ENCODE measurements around the gene RASSF3.

The RASSF3 gene

GRCh38 chr12:64633011-64633939, 23.0 kb downstream of the RASSF3 start:
- no peak for DNase-seq (ENCODE audit: low read depth)
- H3K4me3 ChIP-seq (ENCODE audit: low read depth, low read length): no peak overlapping the region
- TF ChIP-seq CTCF (IDR thresholded peaks at IDR 0.05; ENCODE audit: insufficient read depth, low read depth, low read length, missing control alignments): no peak

- TF ChIP-seq CTCF (IDR thresholded peaks at IDR 0.05; ENCODE audit: insufficient read depth, low read depth, low read length, missing control alignments): no peak
- DNase-seq (ENCODE audit: low read depth): no peak
- no peak overlapping the region for H3K4me3 ChIP-seq (ENCODE audit: low read depth, low read length)
Measured at GRCh38 chr12:64633940-64634337, 23.6 kb downstream of the RASSF3 start.

- TF ChIP-seq CTCF (IDR thresholded peaks at IDR 0.05; ENCODE audit: insufficient read depth, low read depth, low read length, missing control alignments): no peak
- DNase-seq (ENCODE audit: low read depth): no peak
Measured at GRCh38 chr12:64634508-64635092, 24.3 kb downstream of the RASSF3 start.

GRCh38 chr12:64635356-64635998, 25.2 kb downstream of the RASSF3 start:
- no peak for TF ChIP-seq CTCF (IDR thresholded peaks at IDR 0.05; ENCODE audit: insufficient read depth, low read depth, low read length, missing control alignments)
- DNase-seq (ENCODE audit: low read depth): no peak
- no peak overlapping the region for H3K4me3 ChIP-seq (ENCODE audit: low read depth, low read length)

More at GRCh38 chr12:64634508-64635092, 24.3 kb downstream of the RASSF3 start:
- H3K4me3 ChIP-seq (ENCODE audit: low read depth, low read length): no peak overlapping the region

DNA sequence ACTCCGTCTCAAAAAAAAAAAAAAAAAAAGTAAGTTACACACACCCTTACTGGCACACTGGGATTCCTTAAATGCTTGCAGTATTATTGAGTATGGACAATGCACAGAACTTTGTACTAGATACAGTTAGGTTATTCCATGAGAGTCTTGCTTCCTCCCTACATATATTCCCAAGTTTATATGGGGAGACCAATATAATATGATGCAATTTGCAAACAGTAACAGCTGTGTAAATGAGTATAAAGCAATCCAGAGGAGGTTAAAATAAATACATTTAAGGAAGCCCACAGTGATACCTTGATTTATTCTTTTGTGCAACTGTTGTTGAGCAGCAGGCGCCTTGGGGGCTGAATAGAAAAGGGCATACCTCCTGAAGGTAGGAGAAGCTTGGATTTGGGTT, 26.6 kb downstream of the RASSF3 start:
- no peak for DNase-seq (ENCODE audit: low read depth)
- no peak for TF ChIP-seq CTCF (IDR thresholded peaks at IDR 0.05; ENCODE audit: insufficient read depth, low read depth, low read length, missing control alignments)
- no peak overlapping the region for H3K4me3 ChIP-seq (ENCODE audit: low read depth, low read length)

- TF ChIP-seq CTCF (IDR thresholded peaks at IDR 0.05; ENCODE audit: insufficient read depth, low read depth, low read length, missing control alignments): no peak
- no peak overlapping the region for H3K4me3 ChIP-seq (ENCODE audit: low read depth, low read length)
- DNase-seq (ENCODE audit: low read depth): no peak
Measured at GRCh38 chr12:64639466-64639865, 29.2 kb downstream of the RASSF3 start.

Measured in GM12865 (cell line).